Gastrocnemius medialis (tissue), 4 donors: Measurements from ENCODE around the gene ELL2.

ENCODE experiments used
- CTCF ChIP-seq, 5 experiments: fragments of 450-650 bp in 3 of 5; fragments of 200-600 bp in 2 of 5; sonication (generic) in 2 of 5; IDR thresholded peaks in 4 of 5; conservative IDR thresholded peaks in 1 of 5; 1 replicate in 4 of 5; 2 replicates in 1 of 5; pipeline ENCODE4 v1.5.1; 2016 to 2019; ENCODE audit warnings: antibody characterized with exemption in 5 of 5, mild to moderate bottlenecking in 3 of 5, moderate library complexity in 3 of 5
- POLR2A ChIP-seq, 2 donors: fragments of 450-650 bp; IDR thresholded peaks; one replicate each; pipeline ENCODE4 v1.6.1; 2017; ENCODE audit warnings: antibody characterized with exemption in 2 of 2, mild to moderate bottlenecking in 2 of 2, moderate library complexity in 2 of 2

- TF ChIP-seq CTCF (IDR thresholded peaks at IDR 0.05 in 4 of 5, conservative IDR thresholded peaks at IDR 0.05 in 1 of 5) (no peak), POLR2A (IDR thresholded peaks at IDR 0.05) (no peak)
Measured at GRCh38 chr5:95946451-95946850, 15.2 kb downstream of the ELL2 start.
